GM18951 (cell line): ENCODE data around the gene DAB2.

Experiments
- POLR2A ChIP-seq: IDR thresholded peaks from 4 replicates; pipeline ENCODE4 v1.6.1; 2011; ENCODE audit warnings: mild to moderate bottlenecking; ENCODE audit not compliant: insufficient read length, insufficient read depth; ENCODE audit errors: extremely low read depth
- in situ Hi-C: fragments of 300-500 bp; cut with MboI; formaldehyde crosslinking; loops from one replicate; pipeline ENCODE4 v1.12.0; 2022; ENCODE audit warnings: low sequenced_read_pairs, mixed read lengths, inconsistent platforms; ENCODE audit not compliant: unreplicated experiment

Gene DAB2

DNA sequence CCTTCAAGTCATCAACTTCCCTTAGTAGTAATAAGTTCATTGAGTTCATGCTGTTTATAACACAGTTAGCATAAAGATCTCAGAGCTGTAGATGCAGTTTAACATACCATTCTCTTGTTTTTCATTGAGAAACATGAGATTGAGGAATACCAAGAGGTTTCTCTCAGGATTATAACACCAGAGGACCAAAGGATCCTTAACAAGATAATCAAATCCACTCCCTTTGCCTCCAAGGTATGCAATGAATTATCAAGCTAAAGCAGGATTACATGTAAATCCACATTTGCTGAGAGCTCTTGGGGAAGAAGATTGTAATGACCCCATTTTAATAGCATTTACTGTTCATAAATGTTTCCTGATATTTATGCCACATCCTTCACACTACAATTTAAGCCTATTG, 35.1 kb upstream of the DAB2 start:
- in situ Hi-C loops, result no loop called here
- TF ChIP-seq POLR2A, result no peak

DNA sequence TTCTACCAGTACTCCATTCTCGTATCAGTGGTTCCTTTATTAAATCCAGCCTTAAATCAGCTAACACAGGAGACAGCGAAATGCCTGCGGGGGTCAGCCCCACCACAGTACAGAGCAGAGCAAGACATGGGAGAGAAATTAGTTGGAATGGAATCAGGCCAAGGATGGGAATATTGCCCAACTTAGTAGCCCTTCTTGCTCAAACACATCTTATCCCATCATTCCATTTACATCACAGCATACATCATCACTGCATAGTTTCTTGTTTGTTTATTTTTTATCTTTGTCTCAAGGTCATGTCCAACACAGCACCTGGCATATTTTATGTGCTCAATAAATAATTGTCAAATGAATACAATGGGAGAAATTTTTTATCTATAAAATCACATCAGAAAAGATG, 34.3 kb upstream of the DAB2 start:
- TF ChIP-seq POLR2A, result no peak
- in situ Hi-C loops, result no loop called here

GRCh38 chr5:39455645-39456044, 30.9 kb upstream of the DAB2 start:
- no peak for TF ChIP-seq POLR2A
- in situ Hi-C loops, result no loop called here

- in situ Hi-C loops, result no loop called here
- no peak for TF ChIP-seq POLR2A
Observed at GRCh38 chr5:39453606-39454005, 28.8 kb upstream of the DAB2 start.

- in situ Hi-C loops, result no loop called here
- TF ChIP-seq POLR2A, result no peak
Observed at GRCh38 chr5:39452846-39453245, 28.1 kb upstream of the DAB2 start.

- in situ Hi-C loops, result no loop called here
- no peak for TF ChIP-seq POLR2A
Observed at GRCh38 chr5:39451276-39451941, 26.6 kb upstream of the DAB2 start.

DNA sequence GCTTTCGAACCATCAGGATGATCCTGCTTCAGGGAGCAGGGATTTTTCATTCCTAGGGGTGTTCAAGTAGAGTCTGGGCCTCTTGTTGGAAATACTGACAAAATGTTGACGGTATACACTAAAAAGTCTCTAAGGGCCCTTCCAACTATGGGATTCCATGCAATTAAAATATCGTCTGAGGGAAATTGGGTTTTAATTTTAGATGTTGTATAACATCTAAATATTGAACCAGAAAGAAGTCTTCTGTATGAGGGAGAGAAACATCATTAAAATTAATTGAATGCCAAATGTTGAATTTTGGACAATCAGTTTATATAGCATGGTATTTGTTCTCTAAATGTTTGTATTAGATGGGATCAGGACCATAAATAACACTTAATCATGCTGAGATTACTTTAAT, 25.7 kb upstream of the DAB2 start:
- in situ Hi-C loops, result no loop called here
- TF ChIP-seq POLR2A, result no peak

DNA sequence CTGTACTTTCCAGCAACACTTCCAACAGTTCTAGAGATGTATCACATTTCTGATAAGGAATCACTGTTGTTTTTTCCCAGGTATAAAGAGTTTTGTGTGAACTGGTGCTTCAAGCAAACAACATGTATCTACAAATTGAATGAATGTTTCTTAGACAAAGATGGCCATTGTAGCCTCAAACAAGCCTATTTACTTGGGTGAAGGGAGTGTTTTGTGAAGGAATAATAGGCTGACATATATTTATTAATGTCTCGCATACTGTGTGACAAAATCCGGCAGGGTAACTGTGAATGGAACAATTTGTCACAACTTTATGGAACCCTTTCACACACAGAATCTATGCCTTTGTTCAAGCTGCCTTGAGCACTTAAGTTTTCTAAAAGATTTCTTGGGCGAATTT, 24.8 kb upstream of the DAB2 start:
- in situ Hi-C loops, result no loop called here
- TF ChIP-seq POLR2A, result no peak

DNA sequence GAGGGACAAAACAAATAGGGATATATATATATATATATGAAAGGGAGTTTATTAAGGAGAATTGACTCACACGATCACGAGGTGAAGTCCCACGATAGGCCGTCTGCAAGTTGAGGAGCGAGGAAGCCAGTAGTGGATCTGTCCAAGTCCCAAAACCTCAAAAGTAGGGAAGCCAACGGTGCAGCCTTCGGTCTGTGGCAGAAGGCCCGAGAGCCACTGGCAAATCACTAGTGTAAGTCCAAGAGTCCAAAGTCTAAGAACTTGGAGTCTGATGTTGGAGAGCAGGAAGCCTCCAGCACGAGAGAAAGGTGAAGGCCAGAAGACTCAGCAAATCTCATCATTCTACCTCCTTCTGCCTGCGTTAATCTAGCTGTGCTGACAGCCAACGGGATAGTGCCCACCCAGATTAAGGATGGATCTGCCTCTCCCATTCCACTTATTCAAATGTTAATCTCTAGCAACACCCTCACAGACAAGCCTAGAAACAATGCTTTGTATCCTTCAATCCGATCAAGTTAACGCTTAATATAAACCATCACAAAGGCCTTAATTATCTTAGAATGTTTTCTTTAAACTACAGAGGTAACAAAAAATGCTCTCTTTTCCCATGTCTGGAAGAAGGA, 23.8 kb upstream of the DAB2 start:
- in situ Hi-C loops, result no loop called here
- TF ChIP-seq POLR2A, result no peak

- in situ Hi-C loops, result no loop called here
- no peak for TF ChIP-seq POLR2A
Observed at GRCh38 chr5:39447968-39448367, 23.2 kb upstream of the DAB2 start.

DNA sequence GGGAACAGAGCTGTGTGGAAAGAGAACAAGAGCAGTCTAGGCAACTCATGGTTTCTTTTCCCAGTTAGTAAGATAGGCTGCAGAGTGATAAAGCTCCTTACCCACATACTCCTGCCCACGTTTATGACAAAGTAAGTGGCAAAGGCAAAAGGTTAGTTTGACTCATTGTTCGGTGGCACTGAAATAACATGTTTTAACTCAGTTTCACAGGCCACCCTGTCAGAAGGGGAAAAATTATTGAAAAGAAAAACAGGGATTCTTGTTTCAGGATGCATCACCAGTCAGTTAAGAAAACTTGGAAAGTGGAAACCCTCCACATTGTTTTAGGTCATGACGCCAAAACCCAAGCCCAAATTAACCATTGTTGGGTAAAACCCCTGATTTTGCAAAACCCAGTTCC, 22.3 kb upstream of the DAB2 start:
- TF ChIP-seq POLR2A, result no peak
- in situ Hi-C loops, result no loop called here

GRCh38 chr5:39446231-39446630, 21.5 kb upstream of the DAB2 start:
- TF ChIP-seq POLR2A, result no peak
- in situ Hi-C loops, result no loop called here

DNA sequence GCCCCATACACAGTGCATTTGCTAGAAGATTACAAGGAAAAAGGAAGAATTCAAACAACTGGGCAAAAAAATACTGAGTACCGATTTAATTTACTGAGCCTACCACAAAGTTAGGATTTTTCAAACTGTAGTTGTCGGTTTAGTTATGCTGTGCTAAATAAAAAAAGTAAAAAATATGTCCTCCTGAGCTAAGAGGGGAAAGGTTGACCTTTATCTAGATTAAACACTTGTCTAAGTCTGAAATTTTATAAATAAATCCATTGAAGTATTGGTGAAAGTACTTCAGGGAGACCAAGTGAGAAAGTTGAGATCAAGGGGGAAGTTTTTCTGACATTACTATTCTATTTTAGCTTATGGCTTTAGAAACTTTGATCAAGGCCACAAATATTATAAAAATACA, 19.1 kb upstream of the DAB2 start:
- in situ Hi-C loops, result no loop called here
- TF ChIP-seq POLR2A, result no peak

DNA sequence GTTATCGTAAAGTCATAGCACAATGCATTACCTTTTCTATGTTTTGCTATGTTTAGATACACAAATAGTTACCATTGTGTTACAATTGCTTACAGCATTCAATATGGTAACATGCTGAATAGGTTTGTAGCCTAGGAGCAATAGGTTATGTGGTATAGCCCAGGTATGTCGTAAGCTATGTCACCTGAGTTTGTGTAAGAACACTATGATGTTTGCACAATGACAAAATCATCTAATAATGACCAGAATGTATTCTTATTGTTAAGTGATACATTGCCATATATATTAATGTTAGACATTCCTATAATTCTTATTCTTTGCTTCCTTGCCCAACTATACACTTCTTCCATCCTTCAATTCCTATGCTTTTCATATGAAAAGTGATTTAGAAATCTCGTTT, 18.2 kb upstream of the DAB2 start:
- in situ Hi-C loops, result no loop called here
- TF ChIP-seq POLR2A, result no peak

GRCh38 chr5:39441838-39442237, 17.1 kb upstream of the DAB2 start:
- no peak for TF ChIP-seq POLR2A
- in situ Hi-C loops, result no loop called here

DNA sequence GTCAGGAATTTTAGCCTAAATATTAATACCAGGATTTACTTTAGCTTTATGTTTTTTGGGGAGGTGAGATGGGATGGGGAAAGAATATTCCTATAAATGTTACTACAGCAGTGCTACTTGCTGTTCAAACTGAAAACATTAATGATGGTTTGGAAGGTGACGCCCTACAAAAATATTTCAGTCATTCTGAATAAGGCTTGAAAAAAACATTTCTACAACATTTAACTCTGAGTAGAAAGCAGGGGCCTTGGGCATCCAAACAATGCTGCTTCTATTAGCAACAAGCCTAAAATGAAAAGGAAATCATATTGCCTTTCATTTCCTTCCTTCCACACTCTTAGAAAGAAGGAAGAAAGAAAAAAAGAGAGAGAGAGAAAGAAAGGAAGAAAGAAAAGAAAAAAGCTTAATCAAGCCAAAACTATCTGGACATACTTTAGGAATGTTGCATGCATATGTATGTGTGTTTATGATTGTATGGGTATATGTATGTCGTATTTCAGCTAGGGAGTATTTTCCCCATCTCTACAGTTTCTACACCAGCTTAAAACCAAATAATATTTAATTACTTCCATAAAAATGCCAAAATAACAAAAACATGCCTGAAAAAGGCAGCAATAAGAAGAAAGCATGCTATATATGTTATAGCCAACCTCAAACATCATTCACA, 16.3 kb upstream of the DAB2 start:
- TF ChIP-seq POLR2A, result no peak
- in situ Hi-C loops, result no loop called here
